ENCODE data around the gene ANO9.

DNA sequence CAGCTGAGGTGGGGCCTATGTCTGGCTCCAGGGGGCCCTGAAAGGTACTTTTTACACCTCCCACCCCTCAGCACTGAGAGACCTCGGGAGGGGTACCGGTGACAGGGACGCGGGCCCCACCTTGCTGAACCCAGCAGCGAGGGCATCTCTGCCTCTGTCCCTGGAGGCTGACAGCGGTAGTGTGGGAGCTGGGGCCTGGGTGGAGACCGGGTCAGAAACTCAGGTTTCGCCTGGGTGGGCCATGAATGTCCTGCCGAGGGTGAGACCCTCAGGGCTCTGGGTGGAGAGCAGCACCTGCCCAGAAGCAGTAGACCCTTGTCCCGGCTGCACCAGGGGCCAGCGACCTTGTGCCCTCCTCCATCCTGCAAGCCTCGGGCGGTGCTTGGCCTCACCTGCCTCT is 30.5 kb upstream of the ANO9 start:
- TF ChIP-seq CTCF (conservative IDR thresholded peaks at IDR 0.05 in 1 of 2, IDR thresholded peaks at IDR 0.05 in 1 of 2; ENCODE audit: low read depth in 1 of 2, low read length in 2 of 2) (no peak), EZH2 (IDR thresholded peaks at IDR 0.05; ENCODE audit: low read length, missing control alignments) (no peak)

All from fibroblast of lung (primary cell).